K562 (cell line): Measurements from ENCODE around the gene CDK4. TPM values are rescaled to one million over a fixed set of nuclear protein-coding genes. Genes with fewer than 3 reads are reported as not detected.
A peak's percentile ranks its signal among the peaks of the same experiment; 100 is the strongest.

Source experiments
- ARHGAP35 ChIP-seq: fragments of 450-650 bp; IDR thresholded peaks from 2 replicates; pipeline ENCODE4 v1.6.1; 2018; ENCODE audit not compliant: partially characterized antibody
- CSDE1 ChIP-seq, 2 experiments: fragments of 450-650 bp; IDR thresholded peaks; 2 replicates each; pipeline ENCODE4 v1.6.1; 2016; ENCODE audit warnings: mild to moderate bottlenecking in 1 of 2
- FOSL1 ChIP-seq: fragments of 200-800 bp; sonication (Bioruptor generic); conservative IDR thresholded peaks from 2 replicates; pipeline ENCODE4 v1.6.1; 2016; ENCODE audit warnings: missing genetic modification characterization, missing compliant biosample characterization
- KDM2B ChIP-seq: fragments of 250-450 bp; sonication (Bioruptor Pico); IDR thresholded peaks from 2 replicates; pipeline ENCODE4 v1.8.0; 2021; ENCODE audit warnings: mild to moderate bottlenecking, moderate library complexity
- MXI1 ChIP-seq: IDR thresholded peaks from 2 replicates; pipeline ENCODE4 v1.6.1; 2011; ENCODE audit warnings: low read depth, mild to moderate bottlenecking, improper control_type of control experiment, low read length
- SIN3A ChIP-seq, 2 experiments: fragments of 150-350 bp in 1 of 2; IDR thresholded peaks; 2 replicates each; pipeline ENCODE4 v1.6.1; 2011 to 2016; ENCODE audit warnings: borderline replicate concordance in 2 of 2, low read depth in 2 of 2, low read length in 2 of 2, mild to moderate bottlenecking in 2 of 2, moderate library complexity in 2 of 2; ENCODE audit not compliant: control insufficient read depth in 1 of 2
- SIRT6 ChIP-seq: IDR thresholded peaks from one replicate; pipeline ENCODE4 v1.6.1; 2012; ENCODE audit warnings: low read depth, mild to moderate bottlenecking, control low read depth, inconsistent platforms, low read length, moderate library complexity
- SMARCA4 ChIP-seq: fragments of 450-650 bp; IDR thresholded peaks from 2 replicates; pipeline ENCODE4 v1.6.1; 2016
- TARDBP ChIP-seq: fragments of 450-650 bp; IDR thresholded peaks from 2 replicates; pipeline ENCODE4 v1.6.1; 2016
- TOE1 ChIP-seq, 2 experiments: fragments of 450-650 bp in 1 of 2; sonication (generic) in 1 of 2; formaldehyde crosslinking in 1 of 2; IDR thresholded peaks; 2 replicates each; pipeline versions ENCODE4 v1.7.1 to v1.8.0; 2016 to 2022; ENCODE audit warnings: borderline replicate concordance in 2 of 2, mild to moderate bottlenecking in 2 of 2, antibody characterized with exemption in 1 of 2, inconsistent platforms in 1 of 2, low read depth in 1 of 2, missing genetic modification reagents in 1 of 2, moderate library complexity in 1 of 2
- ZNF274 ChIP-seq: IDR thresholded peaks from 2 replicates; pipeline ENCODE4 v1.6.1; 2011; ENCODE audit warnings: low read depth, mild to moderate bottlenecking, low read length, moderate library complexity, borderline replicate concordance
- polyA plus RNA-seq, 8 experiments: library from polyadenylated mRNA; depleted of rRNA in 4 of 8; stranded (reverse) in 5 of 8; unstranded in 3 of 8; fragments of >200 nt; fragmentation: Nextera tagmentation in 2 of 8; fragmentation: Illumina TruSeq in 1 of 8; extraction: Ambion mirVana in 2 of 8; extraction: Trizol in 1 of 8; gene quantifications; 2 replicates each; pipeline versions ENCODE4 v1.2.1 to v1.2.3, GENCODE V29; 2011 to 2014; ENCODE audit warnings: inconsistent platforms in 1 of 8, missing spikeins in 1 of 8
- total RNA-seq, 7 experiments: library from RNA; depleted of rRNA in 6 of 7; stranded (reverse); fragments of >200 nt in 6 of 7; fragmentation: Illumina TruSeq in 2 of 7; extraction: Trizol in 2 of 7; gene quantifications; 2 replicates each; pipeline versions ENCODE4 v1.2.1 to v1.2.3, GENCODE V29; 2011 to 2021; ENCODE audit warnings: low replicate concordance in 1 of 7
- TF ChIP-seq, protein P1 (sequence below): fragments of 200-600 bp; sonication (generic); IDR thresholded peaks from one replicate; pipeline ENCODE4 v1.6.1; 2012; ENCODE audit warnings: mild to moderate bottlenecking, low read depth, low read length, inconsistent platforms
- TF ChIP-seq, protein P2 (sequence below): fragments of 450-650 bp; IDR thresholded peaks from 2 replicates; pipeline ENCODE4 v1.6.1; 2016; ENCODE audit warnings: mild to moderate bottlenecking

CDK4 gene
- total and polyA plus RNA-seq, 9 of the 15 experiments (the other 6 are each of a cell fraction or from before 2014, with no cell fraction given), result 37.8 to 436 (median 238) TPM

DNA sequence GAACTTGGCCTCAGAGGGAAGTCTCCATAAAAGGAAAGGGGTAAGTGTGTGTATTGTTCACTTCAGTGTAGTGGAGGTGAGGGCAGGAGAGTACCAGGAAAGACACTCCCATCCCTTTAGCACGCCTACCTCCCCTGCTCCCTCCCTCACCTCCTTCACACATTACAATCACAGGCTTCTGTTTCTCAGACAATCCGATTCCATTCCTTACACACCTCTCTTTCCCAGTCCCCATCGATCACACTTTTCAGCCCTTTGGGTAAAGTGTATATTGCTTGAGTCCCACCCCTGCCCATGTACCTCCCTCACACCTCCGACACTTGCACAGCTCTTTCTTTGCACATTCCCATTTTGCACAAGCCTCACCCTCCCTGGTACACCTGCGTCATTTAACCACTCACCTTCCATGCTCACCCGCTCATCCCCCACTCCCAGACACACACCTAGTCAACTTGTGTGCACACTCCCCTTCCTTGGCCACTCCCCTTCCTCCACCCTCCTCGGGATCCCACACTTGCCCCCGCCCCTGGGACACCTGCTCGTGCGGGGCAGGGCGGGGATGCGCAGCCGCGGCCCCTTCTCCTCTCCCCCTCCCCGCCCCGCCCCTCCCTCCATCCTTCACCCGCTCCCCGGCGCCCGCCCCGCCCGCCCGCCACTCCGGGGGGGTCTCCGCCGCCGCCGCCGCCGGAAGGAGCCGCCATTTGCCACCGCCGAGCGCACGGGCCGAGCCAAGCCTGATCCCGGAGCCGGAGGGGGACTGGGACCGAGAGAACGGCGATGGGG lies 2.5 kb upstream of the CDK4 start, which contains the start of gene MARCHF9 (continued):
- TF ChIP-seq, protein P1, sequence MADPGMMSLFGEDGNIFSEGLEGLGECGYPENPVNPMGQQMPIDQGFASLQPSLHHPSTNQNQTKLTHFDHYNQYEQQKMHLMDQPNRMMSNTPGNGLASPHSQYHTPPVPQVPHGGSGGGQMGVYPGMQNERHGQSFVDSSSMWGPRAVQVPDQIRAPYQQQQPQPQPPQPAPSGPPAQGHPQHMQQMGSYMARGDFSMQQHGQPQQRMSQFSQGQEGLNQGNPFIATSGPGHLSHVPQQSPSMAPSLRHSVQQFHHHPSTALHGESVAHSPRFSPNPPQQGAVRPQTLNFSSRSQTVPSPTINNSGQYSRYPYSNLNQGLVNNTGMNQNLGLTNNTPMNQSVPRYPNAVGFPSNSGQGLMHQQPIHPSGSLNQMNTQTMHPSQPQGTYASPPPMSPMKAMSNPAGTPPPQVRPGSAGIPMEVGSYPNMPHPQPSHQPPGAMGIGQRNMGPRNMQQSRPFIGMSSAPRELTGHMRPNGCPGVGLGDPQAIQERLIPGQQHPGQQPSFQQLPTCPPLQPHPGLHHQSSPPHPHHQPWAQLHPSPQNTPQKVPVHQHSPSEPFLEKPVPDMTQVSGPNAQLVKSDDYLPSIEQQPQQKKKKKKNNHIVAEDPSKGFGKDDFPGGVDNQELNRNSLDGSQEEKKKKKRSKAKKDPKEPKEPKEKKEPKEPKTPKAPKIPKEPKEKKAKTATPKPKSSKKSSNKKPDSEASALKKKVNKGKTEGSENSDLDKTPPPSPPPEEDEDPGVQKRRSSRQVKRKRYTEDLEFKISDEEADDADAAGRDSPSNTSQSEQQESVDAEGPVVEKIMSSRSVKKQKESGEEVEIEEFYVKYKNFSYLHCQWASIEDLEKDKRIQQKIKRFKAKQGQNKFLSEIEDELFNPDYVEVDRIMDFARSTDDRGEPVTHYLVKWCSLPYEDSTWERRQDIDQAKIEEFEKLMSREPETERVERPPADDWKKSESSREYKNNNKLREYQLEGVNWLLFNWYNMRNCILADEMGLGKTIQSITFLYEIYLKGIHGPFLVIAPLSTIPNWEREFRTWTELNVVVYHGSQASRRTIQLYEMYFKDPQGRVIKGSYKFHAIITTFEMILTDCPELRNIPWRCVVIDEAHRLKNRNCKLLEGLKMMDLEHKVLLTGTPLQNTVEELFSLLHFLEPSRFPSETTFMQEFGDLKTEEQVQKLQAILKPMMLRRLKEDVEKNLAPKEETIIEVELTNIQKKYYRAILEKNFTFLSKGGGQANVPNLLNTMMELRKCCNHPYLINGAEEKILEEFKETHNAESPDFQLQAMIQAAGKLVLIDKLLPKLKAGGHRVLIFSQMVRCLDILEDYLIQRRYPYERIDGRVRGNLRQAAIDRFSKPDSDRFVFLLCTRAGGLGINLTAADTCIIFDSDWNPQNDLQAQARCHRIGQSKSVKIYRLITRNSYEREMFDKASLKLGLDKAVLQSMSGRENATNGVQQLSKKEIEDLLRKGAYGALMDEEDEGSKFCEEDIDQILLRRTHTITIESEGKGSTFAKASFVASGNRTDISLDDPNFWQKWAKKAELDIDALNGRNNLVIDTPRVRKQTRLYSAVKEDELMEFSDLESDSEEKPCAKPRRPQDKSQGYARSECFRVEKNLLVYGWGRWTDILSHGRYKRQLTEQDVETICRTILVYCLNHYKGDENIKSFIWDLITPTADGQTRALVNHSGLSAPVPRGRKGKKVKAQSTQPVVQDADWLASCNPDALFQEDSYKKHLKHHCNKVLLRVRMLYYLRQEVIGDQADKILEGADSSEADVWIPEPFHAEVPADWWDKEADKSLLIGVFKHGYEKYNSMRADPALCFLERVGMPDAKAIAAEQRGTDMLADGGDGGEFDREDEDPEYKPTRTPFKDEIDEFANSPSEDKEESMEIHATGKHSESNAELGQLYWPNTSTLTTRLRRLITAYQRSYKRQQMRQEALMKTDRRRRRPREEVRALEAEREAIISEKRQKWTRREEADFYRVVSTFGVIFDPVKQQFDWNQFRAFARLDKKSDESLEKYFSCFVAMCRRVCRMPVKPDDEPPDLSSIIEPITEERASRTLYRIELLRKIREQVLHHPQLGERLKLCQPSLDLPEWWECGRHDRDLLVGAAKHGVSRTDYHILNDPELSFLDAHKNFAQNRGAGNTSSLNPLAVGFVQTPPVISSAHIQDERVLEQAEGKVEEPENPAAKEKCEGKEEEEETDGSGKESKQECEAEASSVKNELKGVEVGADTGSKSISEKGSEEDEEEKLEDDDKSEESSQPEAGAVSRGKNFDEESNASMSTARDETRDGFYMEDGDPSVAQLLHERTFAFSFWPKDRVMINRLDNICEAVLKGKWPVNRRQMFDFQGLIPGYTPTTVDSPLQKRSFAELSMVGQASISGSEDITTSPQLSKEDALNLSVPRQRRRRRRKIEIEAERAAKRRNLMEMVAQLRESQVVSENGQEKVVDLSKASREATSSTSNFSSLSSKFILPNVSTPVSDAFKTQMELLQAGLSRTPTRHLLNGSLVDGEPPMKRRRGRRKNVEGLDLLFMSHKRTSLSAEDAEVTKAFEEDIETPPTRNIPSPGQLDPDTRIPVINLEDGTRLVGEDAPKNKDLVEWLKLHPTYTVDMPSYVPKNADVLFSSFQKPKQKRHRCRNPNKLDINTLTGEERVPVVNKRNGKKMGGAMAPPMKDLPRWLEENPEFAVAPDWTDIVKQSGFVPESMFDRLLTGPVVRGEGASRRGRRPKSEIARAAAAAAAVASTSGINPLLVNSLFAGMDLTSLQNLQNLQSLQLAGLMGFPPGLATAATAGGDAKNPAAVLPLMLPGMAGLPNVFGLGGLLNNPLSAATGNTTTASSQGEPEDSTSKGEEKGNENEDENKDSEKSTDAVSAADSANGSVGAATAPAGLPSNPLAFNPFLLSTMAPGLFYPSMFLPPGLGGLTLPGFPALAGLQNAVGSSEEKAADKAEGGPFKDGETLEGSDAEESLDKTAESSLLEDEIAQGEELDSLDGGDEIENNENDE, result no peak
- TF ChIP-seq TOE1 (IDR thresholded peaks at IDR 0.05; ENCODE audit: borderline replicate concordance) (peak; percentile 43; the same call in 1 of the 2 replicates), TOE1 (CRISPR knock-in tag; IDR thresholded peaks at IDR 0.05; ENCODE audit: borderline replicate concordance, low read depth) (no peak), CSDE1 (IDR thresholded peaks at IDR 0.05) (no peak), SIRT6 (no peak), KDM2B (CRISPR knock-in tag) (no peak), SIN3A (IDR thresholded peaks at IDR 0.05; ENCODE audit: borderline replicate concordance in 2 of 2, control insufficient read depth in 1 of 2, low read depth in 2 of 2, low read length in 2 of 2) (no peak; a peak in 1 of 4 replicates), MXI1 (no peak), TARDBP (no peak), ARHGAP35 (no peak), FOSL1 (tag) (no peak), SMARCA4 (peak; percentile 24; the same call in 1 of the 2 replicates), ZNF274 (no peak)
- TF ChIP-seq, protein P2, sequence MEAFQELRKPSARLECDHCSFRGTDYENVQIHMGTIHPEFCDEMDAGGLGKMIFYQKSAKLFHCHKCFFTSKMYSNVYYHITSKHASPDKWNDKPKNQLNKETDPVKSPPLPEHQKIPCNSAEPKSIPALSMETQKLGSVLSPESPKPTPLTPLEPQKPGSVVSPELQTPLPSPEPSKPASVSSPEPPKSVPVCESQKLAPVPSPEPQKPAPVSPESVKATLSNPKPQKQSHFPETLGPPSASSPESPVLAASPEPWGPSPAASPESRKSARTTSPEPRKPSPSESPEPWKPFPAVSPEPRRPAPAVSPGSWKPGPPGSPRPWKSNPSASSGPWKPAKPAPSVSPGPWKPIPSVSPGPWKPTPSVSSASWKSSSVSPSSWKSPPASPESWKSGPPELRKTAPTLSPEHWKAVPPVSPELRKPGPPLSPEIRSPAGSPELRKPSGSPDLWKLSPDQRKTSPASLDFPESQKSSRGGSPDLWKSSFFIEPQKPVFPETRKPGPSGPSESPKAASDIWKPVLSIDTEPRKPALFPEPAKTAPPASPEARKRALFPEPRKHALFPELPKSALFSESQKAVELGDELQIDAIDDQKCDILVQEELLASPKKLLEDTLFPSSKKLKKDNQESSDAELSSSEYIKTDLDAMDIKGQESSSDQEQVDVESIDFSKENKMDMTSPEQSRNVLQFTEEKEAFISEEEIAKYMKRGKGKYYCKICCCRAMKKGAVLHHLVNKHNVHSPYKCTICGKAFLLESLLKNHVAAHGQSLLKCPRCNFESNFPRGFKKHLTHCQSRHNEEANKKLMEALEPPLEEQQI, result no peak
